ENCODE measurements around the gene CD226.
"Not testable (repeated sequence)": the region's sequence is repeated elsewhere in the genome, so short reads cannot be mapped to it uniquely, and the experiment has no call there.

CD226 gene

DNA sequence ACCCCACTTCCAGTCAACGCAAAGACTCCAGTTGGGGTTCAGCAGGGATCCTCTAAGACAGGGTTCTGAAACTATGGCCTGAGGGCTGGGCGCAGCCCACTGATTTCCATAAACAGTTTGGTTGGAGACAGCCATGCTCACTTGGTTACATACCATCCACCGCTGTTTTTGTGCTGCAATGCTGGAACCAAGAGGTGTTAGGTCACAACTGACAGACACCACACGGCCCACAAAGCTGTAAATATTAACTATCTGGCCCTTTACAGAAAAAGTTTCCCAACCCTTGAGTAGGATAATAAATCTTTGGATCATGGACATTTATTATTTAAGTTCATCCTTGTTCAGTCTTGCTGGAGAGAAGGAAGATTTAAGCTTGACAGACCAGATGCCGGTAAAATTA is 8.4 kb upstream of the CD226 start:
- DNase-seq = no peak

DNA sequence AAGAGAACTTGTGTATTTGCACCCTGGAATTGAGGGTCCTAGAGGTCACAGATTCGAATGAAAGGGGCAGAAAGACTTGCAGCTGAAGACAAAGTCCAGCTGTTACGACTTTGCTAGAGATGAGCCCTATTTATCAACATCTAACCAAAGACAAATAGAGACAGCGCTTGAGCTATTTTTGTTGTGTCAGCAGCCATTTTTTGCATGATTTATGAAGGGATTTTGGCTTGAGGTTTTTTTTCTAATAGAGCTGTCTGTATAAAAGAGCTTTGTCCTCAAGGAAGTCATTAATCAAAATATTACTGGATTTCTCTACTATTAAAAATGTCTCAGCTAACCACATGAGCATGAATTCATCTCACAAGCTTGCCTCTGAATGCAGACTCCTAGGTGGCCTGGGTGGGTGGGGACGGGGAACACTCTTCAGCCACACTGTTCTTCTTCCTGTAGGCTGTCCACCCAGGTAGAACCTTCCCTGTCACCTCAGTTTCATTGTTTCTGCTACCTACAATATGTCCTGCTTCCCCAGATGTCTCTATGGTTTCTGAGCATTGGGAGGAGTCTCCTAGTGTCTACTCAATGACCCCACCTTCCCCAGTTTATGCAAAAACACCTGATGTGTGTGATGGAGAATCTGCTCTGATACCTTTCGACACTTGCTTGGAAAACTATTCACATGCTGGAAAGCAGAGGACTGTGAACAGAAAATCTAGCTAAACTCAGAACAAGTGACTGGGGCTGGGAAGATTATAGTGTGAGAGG is 7.2 kb upstream of the CD226 start:
- DNase-seq = no peak

DNA sequence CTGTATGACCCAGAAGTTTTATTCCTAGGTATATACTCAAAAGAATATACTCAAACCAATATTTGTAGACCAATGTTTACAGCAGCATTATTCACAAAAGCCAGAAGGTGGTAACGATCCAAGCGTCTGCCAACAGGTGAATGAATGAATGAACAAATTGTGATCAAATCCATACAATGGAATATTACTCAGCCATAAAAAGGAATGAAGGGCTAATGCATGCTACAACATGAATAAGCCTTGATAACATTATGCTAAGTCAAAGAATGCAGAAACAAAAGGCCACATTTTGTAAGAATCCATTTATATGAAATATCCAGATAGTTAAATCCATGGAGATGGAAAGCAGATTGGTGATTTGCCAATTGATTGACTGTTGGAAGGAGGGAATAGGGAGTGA is 5.5 kb upstream of the CD226 start:
- DNase-seq = no peak

DNA sequence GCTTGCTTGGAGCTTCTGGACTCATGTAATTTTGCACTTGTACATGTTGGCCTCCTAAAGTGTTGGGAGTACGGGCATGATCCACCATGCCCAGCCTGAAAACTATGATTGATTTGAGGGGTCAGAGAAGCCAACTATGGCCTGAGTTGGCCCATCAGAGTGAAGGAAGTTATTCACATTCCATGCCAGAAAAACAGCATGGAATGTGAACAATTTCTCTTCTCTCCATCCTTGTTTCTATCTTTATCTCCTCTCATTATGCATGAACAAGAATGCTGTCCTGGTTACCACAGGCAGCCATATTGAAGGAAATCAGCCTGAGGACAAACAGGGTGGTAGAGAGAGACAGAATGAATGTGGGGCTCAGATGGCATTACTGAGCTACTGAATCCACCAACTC is 3.5 kb upstream of the CD226 start:
- no peak for DNase-seq

GRCh38 chr18:69949538-69949936 is 1.9 kb upstream of the CD226 start:
- no peak for DNase-seq

DNA sequence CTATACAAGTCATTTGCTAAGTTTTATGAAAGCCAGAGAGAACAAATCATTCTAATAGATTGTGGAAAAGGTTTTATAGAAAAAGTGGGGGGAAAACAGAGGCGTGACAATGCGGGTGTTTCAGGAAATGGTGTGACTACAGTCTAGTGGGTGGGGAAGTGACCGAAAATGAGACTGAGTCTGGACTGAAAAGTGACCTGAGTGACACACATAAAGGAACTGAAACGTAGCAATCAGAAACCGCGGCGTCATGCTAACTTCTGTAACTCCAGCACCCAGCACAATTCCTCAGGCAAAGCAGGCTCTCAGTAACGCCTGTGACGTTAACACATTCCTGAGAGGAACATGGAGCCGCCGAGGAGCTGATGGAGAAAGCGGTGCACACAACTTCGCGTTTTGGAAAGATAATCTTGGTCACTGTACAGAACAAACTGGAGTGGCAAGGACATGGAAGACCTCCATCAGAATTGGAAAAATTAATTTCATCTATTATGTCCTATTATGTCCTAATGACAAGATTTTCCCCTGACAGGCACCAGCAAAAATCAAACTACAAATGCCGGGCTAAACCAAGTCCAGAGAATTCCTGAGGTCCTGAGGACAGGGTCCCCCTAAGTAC is 1.4 kb upstream of the CD226 start:
- DNase-seq = no peak

- no peak for DNase-seq
Measured at GRCh38 chr18:69948256-69948655, 583 bp upstream of the CD226 start.

- no peak for DNase-seq
Measured at GRCh38 chr18:69946608-69947155, 991 bp downstream of the CD226 start.

GRCh38 chr18:69945220-69946114 is 2.2 kb downstream of the CD226 start:
- no peak for DNase-seq

DNA sequence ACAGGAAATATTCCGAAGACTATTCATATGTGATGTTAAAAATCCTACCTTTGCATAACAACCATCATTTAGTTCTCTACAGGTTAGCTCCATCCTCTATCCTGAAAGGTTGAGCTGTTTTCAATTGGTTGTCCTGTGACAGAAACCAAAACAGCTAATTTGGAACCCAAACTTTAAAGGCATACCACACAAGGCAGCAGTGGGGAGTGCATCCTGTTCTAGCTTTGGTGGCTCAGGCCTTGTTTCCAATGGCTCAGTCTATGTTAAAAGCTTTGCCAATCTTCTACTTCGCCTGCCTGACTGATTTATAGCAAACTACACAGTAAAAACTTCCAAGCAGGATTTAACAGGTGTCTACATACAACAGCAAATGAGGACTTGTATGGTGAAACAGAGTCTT is 3.2 kb downstream of the CD226 start:
- DNase-seq = no peak

DNA sequence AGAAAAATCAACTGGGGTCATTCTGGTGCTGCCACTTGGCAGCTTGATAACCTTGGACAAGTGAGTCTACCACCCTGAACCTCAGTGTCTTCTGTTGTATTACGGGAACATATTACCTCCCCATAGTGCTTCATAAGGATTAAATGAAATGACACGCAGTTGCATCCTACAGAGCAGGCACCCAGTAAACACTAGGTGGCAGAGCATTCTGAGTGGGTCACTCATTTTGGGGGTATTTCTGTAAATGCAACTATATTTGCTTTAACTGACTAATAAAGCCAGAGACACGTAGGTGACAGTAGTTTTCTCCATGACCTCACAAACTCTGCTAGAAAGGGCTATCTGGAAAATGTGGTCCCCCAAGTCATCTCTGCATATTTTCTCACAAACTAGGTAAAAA is 4.7 kb downstream of the CD226 start:
- DNase-seq = no peak

- DNase-seq = no peak
Measured at GRCh38 chr18:69941183-69941582, 6.5 kb downstream of the CD226 start.

- not testable (repeated sequence) for DNase-seq
Measured at GRCh38 chr18:69939812-69940211, 7.9 kb downstream of the CD226 start.

DNA sequence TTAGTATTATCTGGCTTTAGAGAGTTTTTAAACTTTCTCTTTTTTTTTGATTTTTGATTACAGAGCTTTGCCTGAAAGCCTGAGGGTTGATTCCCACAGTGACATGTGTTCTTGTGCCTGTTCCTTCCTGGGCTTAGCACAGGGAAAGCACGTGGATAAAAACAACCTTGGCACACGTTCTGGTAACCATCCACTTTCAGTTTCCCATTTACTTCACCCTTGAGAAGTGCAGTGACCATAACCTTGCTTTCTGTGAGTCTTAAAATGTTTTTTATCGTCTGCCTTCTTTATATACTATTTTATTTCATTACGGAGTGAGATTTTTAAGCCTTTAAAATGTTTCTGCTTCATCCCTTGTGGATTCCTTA is 11.5 kb downstream of the CD226 start:
- DNase-seq = no peak

- DNase-seq = no peak
Measured at GRCh38 chr18:69935319-69936190, 12.1 kb downstream of the CD226 start.

DNA sequence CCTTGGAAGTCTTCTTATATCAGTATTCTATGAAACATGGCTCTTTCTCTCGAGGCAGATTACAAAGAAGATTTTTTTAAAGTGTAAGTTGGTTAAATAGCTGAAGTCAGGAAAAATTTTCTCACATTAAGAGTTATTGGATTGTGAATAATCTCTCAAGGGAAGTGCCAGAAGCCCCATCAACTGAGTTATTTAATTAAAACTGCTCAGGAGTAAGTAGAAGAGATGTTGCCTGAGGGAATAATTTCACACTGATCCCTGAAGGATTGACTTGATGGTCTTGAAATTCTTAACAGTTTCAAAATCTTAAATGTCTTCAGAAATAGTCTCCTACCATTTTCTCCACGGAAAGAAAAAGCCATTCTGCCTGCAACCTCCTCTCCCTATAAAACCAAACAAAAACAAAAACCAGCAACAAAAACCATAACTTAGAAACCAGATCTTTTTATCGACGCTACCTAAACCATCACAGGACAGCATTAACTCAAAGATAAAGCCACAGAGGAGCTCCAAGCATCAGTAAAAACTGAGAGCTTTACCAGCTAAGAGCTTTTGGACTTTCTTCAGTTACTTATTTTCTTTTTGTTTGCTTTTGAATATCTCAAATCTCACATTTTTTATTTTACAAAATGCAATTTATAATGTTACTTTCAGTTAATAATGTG is 12.9 kb downstream of the CD226 start:
- DNase-seq = no peak

DNA sequence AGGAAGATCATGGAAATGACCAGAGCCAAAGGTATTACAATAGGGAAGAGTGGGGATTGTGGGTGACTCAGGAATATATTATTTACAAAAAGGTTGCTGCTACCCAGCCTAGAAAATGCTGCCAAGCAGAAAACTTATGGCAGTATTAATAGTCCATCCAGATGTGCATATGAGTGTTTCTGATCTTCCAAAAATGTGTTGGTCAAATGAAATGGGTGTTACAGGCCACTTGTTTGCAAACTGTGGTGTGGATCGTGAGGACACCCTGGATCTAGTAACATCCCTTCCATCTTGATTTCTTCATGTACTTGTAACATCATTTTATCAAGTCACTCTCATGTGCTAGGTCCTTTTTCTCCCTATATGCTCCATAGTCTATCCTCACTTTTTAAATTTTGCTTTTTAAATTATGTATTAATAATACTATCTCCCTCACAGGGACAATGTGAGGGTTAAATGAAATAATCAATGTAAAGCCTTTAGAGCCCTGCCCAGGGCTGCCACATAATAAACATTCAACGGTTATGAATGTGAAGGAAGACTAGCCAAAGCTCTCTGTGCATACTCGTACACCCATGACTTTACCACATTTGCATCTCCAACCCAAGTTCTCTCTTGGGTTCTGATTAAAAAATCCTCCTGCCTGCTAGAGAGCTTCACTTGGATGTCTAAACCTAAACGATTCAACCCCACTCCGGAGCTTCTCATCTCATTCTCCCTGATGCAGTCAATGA is 18.5 kb downstream of the CD226 start:
- DNase-seq = no peak

DNA sequence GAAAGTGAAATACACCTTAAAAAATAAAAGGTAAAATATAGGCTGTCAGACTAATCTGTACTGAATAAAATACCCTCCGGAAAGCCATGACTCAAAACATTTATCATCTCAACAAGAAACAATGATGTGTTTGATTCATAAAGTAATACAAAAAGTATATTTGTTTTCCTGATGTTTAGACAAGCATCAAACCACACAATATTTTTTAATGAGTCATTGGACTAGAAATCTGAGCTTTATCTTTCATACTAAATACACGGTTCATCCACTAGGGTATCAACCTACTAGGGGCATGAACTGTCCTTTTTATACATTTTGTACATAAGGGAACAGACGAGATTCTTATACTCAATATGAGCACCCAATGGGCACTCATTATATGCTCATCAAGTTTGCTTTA is 31.3 kb downstream of the CD226 start:
- DNase-seq = no peak

GRCh38 chr18:69908838-69909237 is 38.8 kb downstream of the CD226 start:
- DNase-seq = no peak

DNA sequence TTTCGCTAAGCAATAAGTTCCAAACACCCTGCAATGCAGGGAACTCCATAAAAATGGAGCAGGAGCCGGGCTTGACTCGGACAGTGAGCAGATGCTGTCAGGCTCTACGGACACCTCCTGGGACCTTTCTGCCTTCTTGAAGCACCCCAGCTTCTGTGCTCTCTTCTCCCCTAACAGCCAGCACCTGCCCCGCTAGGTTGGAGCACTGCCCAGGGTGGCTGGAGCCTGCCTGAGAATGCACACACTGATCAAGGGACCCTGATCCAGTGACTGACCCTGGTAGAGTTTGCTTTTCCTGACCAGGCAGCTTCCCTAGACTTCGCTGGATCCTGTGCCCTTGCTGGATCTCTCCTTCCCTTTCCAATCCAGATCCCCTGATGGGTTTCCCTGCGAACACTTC is 40.9 kb downstream of the CD226 start:
- no peak for DNase-seq

- no peak for DNase-seq
Measured at GRCh38 chr18:69900941-69901340, 46.7 kb downstream of the CD226 start.
